ENCODE results near the gene CACNA1B. TPM values are rescaled to one million over a fixed set of nuclear protein-coding genes. Genes with fewer than 3 reads are reported as not detected.

Gene CACNA1B
- total RNA-seq, 1 donor from 2014 or later = under 0.01 TPM

DNA sequence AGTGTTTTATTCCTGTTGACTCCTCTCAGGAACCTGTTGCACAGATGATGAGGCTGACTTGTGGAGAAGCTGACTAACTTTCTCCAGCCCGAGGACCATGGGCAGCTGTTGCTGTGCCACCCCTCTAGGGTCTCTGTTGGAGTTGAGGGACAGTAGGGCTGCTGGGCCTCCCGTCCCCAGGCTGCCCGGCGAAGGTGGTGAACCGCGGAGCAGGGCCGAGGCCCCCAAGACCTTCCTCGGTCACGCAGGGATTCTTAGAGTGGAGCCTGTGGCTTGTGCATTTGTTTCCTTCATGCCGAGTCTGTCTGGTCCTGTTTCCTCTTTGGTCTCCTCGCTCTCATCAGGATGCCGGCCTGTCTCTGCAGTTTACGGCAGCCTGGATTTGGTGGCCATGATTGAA lies 40.2 kb downstream of the CACNA1B start:
- no peak overlapping the region for H3K4me3 ChIP-seq (ENCODE audit: low read depth, low read length)
- TF ChIP-seq, protein P1, sequence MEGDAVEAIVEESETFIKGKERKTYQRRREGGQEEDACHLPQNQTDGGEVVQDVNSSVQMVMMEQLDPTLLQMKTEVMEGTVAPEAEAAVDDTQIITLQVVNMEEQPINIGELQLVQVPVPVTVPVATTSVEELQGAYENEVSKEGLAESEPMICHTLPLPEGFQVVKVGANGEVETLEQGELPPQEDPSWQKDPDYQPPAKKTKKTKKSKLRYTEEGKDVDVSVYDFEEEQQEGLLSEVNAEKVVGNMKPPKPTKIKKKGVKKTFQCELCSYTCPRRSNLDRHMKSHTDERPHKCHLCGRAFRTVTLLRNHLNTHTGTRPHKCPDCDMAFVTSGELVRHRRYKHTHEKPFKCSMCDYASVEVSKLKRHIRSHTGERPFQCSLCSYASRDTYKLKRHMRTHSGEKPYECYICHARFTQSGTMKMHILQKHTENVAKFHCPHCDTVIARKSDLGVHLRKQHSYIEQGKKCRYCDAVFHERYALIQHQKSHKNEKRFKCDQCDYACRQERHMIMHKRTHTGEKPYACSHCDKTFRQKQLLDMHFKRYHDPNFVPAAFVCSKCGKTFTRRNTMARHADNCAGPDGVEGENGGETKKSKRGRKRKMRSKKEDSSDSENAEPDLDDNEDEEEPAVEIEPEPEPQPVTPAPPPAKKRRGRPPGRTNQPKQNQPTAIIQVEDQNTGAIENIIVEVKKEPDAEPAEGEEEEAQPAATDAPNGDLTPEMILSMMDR (conservative IDR thresholded peaks at IDR 0.05; ENCODE audit: low read depth, low read length) = no peak
- no peak for DNase-seq (ENCODE audit: low read depth)

DNA sequence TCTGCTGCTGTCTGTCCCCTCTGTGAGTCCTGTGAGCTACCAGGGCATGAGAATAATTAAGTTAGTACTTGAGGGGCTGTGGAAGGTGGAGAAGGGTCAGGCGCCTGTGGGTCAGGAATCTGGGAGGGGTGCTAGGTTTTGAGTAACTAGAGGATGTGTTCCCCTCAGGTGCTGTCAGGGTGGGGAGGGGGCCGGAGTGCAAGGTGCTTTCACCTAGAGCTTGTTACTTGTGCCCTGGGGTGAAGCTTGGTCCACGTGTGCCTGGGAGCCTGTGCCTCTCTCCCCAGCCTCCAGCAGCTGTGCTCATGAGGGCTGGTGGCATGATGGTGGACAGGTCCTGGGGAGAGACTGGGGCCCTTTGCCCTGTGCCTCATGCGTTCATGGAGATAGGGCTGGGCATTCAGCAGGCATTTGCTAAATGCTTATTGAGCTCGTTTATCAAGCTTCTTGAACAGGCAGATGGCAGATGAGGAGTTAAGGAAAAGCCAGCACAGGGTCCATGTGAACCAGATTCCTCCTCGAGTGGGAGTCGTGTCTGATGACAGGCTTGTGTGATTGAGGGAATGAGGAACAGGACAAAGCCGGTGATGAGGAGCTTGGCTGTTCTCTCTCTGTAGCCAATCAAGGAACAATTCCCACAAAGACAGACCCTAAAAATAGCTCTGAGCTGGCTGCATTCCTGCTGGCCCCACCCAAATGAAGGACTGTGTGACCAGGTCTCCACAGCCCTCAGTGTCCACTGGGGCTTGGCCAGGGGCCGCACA lies 40.9 kb downstream of the CACNA1B start:
- TF ChIP-seq, protein P1 (conservative IDR thresholded peaks at IDR 0.05; ENCODE audit: low read depth, low read length) = no peak
- no peak for DNase-seq (ENCODE audit: low read depth)
- no peak overlapping the region for H3K4me3 ChIP-seq (ENCODE audit: low read depth, low read length)

DNA sequence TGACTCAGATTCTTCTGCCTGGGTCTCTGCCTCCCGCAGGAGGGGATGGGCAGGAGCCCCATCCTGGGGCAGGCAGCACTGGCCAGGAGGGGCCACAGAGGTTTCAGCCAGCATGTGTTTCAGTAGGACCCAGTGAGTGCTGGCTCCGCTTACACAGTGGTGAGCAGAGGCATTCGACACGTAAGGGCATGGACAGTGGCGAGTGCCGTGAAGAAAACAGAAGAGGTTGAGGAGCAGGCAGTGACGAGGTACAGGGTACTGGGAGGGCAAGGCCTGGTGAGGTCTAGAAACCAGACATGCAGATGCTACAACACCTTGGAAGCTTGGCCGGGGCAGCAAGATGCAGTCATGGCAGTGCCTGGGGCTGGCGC lies 41.5 kb downstream of the CACNA1B start:
- TF ChIP-seq, protein P1 (conservative IDR thresholded peaks at IDR 0.05; ENCODE audit: low read depth, low read length) = no peak
- no peak for DNase-seq (ENCODE audit: low read depth)

GRCh38 chr9:137919649-137920141 lies 42.1 kb downstream of the CACNA1B start:
- DNase-seq (ENCODE audit: low read depth) = no peak
- no peak overlapping the region for H3K4me3 ChIP-seq (ENCODE audit: low read depth, low read length)
- TF ChIP-seq, protein P1 (conservative IDR thresholded peaks at IDR 0.05; ENCODE audit: low read depth, low read length) = no peak

More for the DNA sequence above, 41.5 kb downstream of the CACNA1B start:
- H3K4me3 ChIP-seq (ENCODE audit: low read depth, low read length) = no peak overlapping the region

GRCh38 chr9:137920753-137921152 lies 43.2 kb downstream of the CACNA1B start:
- TF ChIP-seq, protein P1 (conservative IDR thresholded peaks at IDR 0.05; ENCODE audit: low read depth, low read length) = no peak
- H3K4me3 ChIP-seq (ENCODE audit: low read depth, low read length) = no peak overlapping the region
- no peak for DNase-seq (ENCODE audit: low read depth)

GRCh38 chr9:137924169-137924568 lies 46.6 kb downstream of the CACNA1B start:
- H3K4me3 ChIP-seq (ENCODE audit: low read depth, low read length) = no peak overlapping the region
- TF ChIP-seq, protein P1 (conservative IDR thresholded peaks at IDR 0.05; ENCODE audit: low read depth, low read length) = no peak
- DNase-seq (ENCODE audit: low read depth) = no peak
